ENCODE measurements around the gene TNFAIP8L3. TPM values are rescaled to one million over a fixed set of nuclear protein-coding genes. Genes with fewer than 3 reads are reported as not detected.
"Not testable (repeated sequence)": the region's sequence is repeated elsewhere in the genome, so short reads cannot be mapped to it uniquely, and the experiment has no call there.

The TNFAIP8L3 gene
- polyA plus RNA-seq, 3 donors from 2014 or later: not detected

DNA sequence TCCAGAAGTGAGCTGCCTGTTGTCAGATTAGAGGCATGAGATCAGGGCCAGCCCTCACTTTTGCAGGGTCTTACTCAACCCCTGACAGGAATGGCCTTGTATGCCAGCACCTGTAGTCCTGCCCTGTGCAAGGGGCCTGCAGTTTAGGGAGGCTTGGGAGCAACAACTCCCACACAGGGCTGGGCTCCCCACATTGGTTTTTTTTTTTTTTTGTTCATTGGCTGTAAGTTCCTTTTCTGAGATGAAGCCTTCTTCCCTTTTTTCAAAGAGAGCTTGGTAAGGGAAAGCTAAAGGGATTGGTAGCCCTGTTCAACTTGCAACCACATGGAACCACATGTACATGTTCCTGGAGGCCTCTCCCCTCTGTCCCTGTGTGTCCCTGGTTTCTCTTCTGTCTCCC is 46.4 kb downstream of the TNFAIP8L3 start:
- DNase-seq: no peak
- no peaks in the 10 kb centered on the region for H3K36me3 Mint-ChIP-seq
- no peaks in the 10 kb centered on the region for H3K9me3 Mint-ChIP-seq
- H3K4me3 Mint-ChIP-seq: no peak overlapping the region
- peaks cover 4 to 14% (median 5%) of the 10 kb centered on the region in 3 donors for H3K27me3 Mint-ChIP-seq (ENCODE audit: low read depth in 3 of 3)
- no peaks in the 10 kb centered on the region for H3K4me1 Mint-ChIP-seq
- H3K27ac Mint-ChIP-seq: no peak overlapping the region

DNA sequence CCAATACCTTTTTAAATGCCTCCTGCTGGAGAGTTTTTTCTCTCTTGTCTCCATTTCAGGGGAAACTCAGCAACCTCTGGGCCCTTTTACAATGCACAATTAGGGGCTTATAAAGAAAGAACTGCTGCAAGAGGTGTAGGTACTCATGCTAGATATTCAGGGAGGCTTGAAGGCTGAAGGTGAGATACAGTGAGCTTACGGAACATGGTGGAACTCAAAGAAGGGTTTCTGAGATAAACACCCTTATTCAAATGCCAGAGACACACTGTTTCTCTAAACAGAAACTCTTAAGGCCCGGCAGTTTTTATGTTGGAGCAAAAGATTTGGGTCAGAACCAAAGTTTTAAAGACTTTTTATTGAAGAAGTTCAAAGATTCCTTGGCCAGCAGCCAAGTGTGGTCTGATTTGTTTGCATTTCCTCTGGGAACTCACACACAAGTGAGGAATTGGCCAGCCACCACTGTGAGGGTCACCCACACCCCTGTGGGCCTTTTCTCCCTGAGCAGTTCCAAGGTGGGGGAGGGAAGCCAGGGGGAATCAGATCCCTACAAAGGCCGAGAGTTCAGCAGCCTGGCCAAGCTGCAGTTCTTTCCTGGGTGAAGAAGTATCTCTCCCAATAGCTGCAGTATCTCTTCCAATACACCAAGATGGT is 47.8 kb downstream of the TNFAIP8L3 start:
- H3K27me3 Mint-ChIP-seq (ENCODE audit: low read depth in 3 of 3): peaks cover 3 to 11% (median 5%) of the 10 kb centered on the region in 3 donors
- H3K4me3 Mint-ChIP-seq: no peak overlapping the region
- DNase-seq: no peak
- H3K36me3 Mint-ChIP-seq: no peaks in the 10 kb centered on the region
- no peaks in the 10 kb centered on the region for H3K4me1 Mint-ChIP-seq
- no peak overlapping the region for H3K27ac Mint-ChIP-seq
- no peaks in the 10 kb centered on the region for H3K9me3 Mint-ChIP-seq

DNA sequence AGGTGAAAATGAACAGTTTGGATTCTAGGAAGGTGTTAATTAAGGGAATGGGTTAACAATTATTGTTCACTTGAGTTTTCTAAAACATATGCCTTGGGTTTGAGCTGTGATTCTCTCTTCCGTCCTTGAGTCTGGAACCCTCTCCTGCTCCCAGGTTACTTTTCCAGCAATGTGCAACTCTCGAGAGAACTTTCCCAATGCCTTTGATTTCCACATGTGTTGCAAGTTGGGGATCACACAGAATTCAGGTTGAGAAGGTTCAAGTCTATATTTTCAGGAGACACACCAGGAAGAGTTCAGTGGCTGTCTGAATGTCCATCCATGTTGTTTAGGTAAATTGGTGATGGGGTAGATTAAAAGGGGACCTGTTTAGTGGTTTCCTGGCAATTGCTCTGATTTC is 48.7 kb downstream of the TNFAIP8L3 start:
- peaks cover 2 to 7% (median 5%) of the 10 kb centered on the region in 3 donors for H3K27me3 Mint-ChIP-seq (ENCODE audit: low read depth in 3 of 3)
- H3K4me3 Mint-ChIP-seq: no peak overlapping the region
- no peak for DNase-seq
- no peaks in the 10 kb centered on the region for H3K9me3 Mint-ChIP-seq
- no peaks in the 10 kb centered on the region for H3K4me1 Mint-ChIP-seq
- H3K36me3 Mint-ChIP-seq: peaks cover 0 to under 1% (median 0%) of the 10 kb centered on the region in 3 donors
- no peak overlapping the region for H3K27ac Mint-ChIP-seq

DNA sequence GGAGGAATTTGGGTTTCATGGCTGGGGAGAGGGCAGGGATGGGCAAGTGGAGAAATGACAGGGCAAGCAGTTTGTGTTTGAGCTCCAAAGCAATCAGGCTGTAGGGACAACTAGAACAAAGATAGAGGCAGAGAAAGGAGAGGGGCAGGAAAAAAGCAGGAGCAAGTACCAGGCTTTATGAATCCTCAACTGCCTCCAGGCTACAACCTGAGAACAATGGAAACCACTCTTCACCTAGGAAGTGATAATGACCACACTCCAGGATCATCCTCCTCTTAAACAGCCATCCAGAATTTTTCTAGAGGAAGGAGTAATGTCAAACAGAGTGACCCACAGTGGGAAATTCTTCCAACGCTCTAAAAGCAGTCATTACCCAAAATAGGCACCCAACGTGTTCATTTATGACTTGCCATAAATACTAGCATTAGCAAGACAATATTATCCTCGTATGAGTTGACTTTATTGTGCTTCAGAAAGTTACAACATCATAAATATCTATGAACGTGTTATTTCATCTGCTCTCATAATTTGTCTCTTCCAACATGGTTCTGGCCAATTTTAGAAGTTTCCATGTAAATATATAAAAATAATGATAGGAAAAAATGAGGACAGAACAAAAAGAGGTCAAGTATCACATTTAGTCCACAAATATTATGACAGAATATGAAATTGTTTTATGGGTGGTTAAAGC is 50.5 kb downstream of the TNFAIP8L3 start:
- H3K27ac Mint-ChIP-seq: no peak overlapping the region
- no peaks in the 10 kb centered on the region for H3K9me3 Mint-ChIP-seq
- no peak for DNase-seq
- H3K4me3 Mint-ChIP-seq: no peak overlapping the region
- peaks cover 2 to 7% (median 5%) of the 10 kb centered on the region in 3 donors for H3K27me3 Mint-ChIP-seq (ENCODE audit: low read depth in 3 of 3)
- H3K36me3 Mint-ChIP-seq: peaks cover 0 to 3% (median 0%) of the 10 kb centered on the region in 3 donors
- no peaks in the 10 kb centered on the region for H3K4me1 Mint-ChIP-seq

DNA sequence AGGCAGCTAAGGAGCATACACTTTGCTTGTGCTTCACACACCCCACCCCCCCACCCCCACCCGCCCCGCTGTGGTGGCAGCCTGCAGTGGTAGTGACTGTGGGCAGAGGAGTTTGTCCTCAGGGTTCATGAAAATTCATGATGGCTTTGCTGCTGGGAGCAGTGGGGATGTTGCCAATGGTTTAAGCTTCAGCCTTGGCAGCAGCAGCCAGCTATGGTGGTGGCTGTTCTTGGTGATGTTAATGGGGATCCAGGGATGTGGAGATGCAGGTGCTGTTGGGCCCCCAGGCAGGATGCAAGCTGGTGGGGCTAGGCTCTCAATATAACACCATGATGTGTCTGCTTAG is 55.8 kb downstream of the TNFAIP8L3 start:
- DNase-seq: no peak
- Mint-ChIP-seq H3K27ac (no peak overlapping the region), H3K4me3 (no peak overlapping the region), H3K9me3 (no peaks in the 10 kb centered on the region), H3K36me3 (peaks cover 0 to 12% (median 6%) of the 10 kb centered on the region in 3 donors), H3K27me3 (ENCODE audit: low read depth in 3 of 3) (peaks cover 0 to 5% (median 3%) of the 10 kb centered on the region in 3 donors), H3K4me1 (no peaks in the 10 kb centered on the region)

DNA sequence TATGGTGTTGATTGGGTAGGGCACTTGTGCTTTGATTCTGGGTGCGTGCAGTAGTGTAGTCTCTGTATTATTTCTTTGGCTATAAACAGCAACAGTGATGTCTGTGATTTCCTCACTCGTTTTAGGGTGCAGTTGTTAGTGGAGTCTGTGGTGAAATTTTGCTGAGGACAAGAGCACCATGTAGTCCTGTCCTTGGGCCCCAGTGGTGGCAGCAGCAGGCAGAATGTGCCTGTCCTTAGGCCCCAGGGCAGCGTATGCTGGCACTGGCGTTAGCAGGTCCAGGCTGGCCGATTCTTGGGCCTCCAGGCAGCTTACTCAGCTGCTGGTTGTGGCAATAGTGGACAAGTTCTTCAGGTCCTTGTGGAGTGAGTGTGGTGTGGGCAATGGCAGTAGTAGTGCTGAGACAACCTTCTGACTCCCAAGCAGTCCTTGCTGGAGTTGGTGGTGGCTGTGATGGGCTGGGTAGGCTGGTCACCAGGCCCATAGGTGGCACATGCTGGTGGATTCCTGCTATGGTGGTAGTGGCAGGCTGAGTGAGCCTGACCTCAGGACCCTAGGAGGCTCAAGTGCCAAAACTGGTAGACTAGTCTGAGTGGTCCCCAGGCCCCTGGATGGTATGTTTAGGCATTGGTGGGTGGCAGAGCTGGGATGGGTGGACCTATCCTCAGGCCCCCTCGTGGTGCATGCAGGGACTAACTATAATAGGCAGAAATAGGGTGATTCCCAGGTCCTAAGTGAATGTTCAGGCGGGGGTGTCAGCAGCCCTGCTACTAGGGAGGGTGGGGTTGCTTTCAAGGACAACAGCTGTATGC is 56.3 kb downstream of the TNFAIP8L3 start:
- Mint-ChIP-seq H3K27me3 (ENCODE audit: low read depth in 3 of 3) (peaks cover 0 to 3% (median 0%) of the 10 kb centered on the region in 3 donors), H3K36me3 (peaks cover 0 to 12% (median 6%) of the 10 kb centered on the region in 3 donors), H3K4me3 (no peak overlapping the region), H3K4me1 (no peaks in the 10 kb centered on the region), H3K9me3 (no peaks in the 10 kb centered on the region), H3K27ac (no peak overlapping the region)
- no peak for DNase-seq

DNA sequence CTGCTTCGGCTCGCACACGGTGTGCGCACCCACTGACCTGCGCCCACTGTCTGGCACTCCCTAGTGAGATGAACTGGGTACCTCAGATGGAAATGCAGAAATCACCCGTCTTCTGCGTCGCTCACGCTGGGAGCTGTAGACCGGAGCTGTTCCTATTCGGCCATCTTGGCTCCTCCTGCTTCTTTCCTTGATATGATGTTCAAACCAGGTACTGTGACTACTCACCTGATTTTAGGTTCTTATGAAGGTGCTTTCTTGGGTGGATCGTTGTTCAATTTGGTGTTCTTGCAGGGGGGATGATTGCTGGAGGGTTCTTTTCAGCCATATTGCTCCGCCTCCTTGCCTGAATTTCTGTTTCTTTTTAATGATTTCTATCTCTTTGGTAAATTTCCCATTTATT is 57.2 kb downstream of the TNFAIP8L3 start:
- not testable (repeated sequence) for H3K4me1 Mint-ChIP-seq; H3K4me3 Mint-ChIP-seq; H3K27ac Mint-ChIP-seq; H3K9me3 Mint-ChIP-seq; DNase-seq; H3K27me3 Mint-ChIP-seq (ENCODE audit: low read depth in 3 of 3)
- peaks cover 0 to 12% (median 6%) of the 10 kb centered on the region in 3 donors for H3K36me3 Mint-ChIP-seq

DNA sequence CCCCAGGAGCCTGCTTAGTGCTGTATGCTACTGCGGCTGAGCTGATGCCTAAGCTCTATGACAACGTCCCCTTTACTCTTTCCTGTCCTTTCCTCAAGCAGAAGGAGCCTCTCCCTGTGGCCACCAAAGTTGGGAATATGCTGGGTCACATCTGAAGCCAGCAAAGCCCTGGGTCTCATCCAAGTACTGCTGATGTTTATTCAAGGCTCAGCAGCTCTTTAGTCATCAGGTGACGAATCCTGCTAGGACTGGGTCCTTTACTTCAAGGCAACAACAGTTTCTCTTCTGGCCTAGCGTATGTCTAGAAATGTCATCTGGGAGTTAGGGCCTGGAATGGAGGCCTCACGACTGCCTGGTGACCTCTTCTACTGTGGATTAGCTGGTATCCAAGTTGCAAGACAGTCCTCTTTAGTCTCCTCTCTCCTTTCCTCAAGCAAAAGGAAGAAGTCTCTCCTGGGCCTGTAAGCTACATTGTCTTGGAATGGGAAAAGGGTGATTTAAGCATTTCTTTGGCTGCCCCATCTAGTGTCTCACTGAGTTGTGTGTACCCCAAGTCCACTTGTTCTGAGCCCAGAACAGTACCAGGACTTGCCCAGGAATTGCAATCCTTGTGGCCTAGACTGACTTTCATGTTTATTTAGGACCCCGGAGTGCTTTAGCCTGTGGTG is 63.9 kb downstream of the TNFAIP8L3 start:
- peaks cover 0 to 21% (median 7%) of the 10 kb centered on the region in 3 donors for H3K36me3 Mint-ChIP-seq
- H3K4me3 Mint-ChIP-seq: no peak overlapping the region
- H3K9me3 Mint-ChIP-seq: no peaks in the 10 kb centered on the region
- H3K4me1 Mint-ChIP-seq: no peaks in the 10 kb centered on the region
- no peak for DNase-seq
- H3K27me3 Mint-ChIP-seq (ENCODE audit: low read depth in 3 of 3): no peaks in the 10 kb centered on the region
- no peak overlapping the region for H3K27ac Mint-ChIP-seq

DNA sequence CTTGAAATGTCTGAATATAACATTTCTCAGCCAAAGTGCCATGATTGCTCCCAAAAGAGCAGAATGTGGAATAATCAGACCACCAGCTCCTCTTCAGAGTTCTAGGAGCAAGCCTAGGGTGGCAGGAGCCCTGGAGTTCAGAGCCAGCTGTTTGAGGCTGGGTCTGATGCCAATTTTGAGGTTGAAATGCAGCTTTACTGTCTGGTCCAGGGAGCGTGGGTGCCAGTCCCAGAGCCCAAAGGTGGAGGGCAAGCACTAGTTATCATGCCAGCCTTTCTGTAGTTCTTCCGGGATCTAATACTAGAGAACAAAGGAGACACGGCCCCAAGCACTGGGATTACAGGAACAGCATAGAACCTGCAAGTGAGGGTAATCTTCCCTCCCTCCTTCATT is 69.3 kb downstream of the TNFAIP8L3 start:
- no peak overlapping the region for H3K27ac Mint-ChIP-seq
- DNase-seq: no peak
- H3K4me3 Mint-ChIP-seq: no peak overlapping the region
- peaks cover 0 to 4% (median 0%) of the 10 kb centered on the region in 3 donors for H3K27me3 Mint-ChIP-seq (ENCODE audit: low read depth in 3 of 3)
- no peaks in the 10 kb centered on the region for H3K9me3 Mint-ChIP-seq
- H3K36me3 Mint-ChIP-seq: peaks cover 12 to 27% (median 21%) of the 10 kb centered on the region in 3 donors
- no peaks in the 10 kb centered on the region for H3K4me1 Mint-ChIP-seq

DNA sequence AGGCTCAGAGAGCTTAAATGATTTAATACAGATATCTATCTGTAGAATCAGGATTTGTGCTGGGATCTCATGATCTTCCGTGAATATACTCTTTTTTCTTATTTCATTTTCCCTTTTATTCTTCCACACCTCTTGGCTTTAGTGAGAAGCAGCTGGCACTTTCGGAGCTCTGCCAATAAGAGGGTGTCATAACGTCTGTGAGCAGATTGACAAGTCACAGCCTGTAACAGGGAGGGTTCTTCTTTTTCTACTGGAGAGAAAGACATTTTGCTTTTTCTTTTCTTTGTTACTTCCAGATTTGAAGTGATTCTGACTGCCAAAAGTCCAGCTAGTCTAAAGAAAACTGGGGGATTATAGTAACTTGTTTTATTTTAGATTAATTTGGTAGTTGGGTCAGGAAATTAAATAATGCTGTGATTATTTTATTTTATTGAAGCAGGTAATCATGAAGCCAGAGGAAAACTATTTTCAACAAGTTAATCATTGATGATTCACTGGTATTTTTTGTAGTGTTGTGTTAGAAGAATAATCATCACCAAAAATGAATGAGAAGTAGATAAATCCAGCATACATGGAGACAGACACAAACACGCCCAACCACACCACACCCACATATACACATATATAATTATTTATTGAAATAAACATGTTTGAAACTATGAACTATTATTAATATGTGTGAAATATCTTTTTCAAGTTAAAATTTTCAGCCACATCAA is 69.8 kb downstream of the TNFAIP8L3 start:
- Mint-ChIP-seq H3K9me3 (no peaks in the 10 kb centered on the region), H3K27ac (no peak overlapping the region), H3K4me1 (no peaks in the 10 kb centered on the region), H3K4me3 (no peak overlapping the region), H3K27me3 (ENCODE audit: low read depth in 3 of 3) (peaks cover 0 to 4% (median under 1%) of the 10 kb centered on the region in 3 donors), H3K36me3 (peaks cover 15 to 30% (median 21%) of the 10 kb centered on the region in 3 donors)
- no peak for DNase-seq

DNA sequence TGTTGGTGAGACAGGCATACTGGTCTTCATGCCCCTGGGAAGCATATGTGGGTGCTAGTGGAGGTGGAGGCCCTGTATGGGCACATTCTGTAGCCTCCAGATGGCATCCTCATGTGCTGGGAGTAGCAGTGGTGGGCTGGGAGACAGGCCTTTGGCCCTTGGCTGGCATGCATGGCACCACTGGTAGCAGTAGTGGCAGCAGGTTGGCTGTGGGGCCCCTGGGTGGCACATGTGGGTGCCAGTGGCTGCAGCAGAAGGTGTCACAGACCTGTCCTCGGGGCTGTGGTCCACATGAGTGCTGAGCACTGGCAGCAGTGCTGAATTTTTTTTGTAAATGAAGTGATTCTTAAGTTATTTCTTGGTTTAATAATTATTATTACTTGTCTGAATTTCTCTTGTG is 71.2 kb downstream of the TNFAIP8L3 start:
- DNase-seq: no peak
- Mint-ChIP-seq H3K27me3 (ENCODE audit: low read depth in 3 of 3) (peaks cover 0 to 4% (median 2%) of the 10 kb centered on the region in 3 donors), H3K36me3 (peaks cover 18 to 26% (median 21%) of the 10 kb centered on the region in 3 donors), H3K4me1 (no peaks in the 10 kb centered on the region), H3K4me3 (no peak overlapping the region), H3K9me3 (no peaks in the 10 kb centered on the region), H3K27ac (no peak overlapping the region)

DNA sequence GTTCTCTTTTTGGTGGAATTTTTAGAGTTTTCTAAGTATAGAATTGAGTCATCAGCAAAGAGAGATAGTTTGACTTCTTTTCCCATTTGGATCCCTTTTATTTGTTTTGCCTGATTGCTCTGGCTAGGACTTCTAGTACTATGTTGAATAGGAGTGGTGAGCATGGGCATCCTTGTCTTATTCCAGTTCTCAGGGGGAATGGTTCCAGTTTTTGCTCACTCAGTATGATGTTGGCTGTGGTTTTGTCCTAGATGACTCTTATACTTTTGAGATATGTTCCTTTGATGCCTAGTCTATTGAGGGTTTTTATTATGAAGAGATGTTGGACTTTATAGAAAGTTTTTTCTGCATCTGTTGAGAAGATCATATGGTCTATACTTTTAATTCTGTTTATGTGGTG is 72.5 kb downstream of the TNFAIP8L3 start:
- Mint-ChIP-seq H3K4me1 (no peaks in the 10 kb centered on the region), H3K27me3 (ENCODE audit: low read depth in 3 of 3) (peaks cover 0 to 4% (median 2%) of the 10 kb centered on the region in 3 donors), H3K9me3 (no peaks in the 10 kb centered on the region), H3K4me3 (no peak overlapping the region), H3K27ac (no peak overlapping the region), H3K36me3 (peaks cover 17 to 21% (median 18%) of the 10 kb centered on the region in 3 donors)
- no peak for DNase-seq

DNA sequence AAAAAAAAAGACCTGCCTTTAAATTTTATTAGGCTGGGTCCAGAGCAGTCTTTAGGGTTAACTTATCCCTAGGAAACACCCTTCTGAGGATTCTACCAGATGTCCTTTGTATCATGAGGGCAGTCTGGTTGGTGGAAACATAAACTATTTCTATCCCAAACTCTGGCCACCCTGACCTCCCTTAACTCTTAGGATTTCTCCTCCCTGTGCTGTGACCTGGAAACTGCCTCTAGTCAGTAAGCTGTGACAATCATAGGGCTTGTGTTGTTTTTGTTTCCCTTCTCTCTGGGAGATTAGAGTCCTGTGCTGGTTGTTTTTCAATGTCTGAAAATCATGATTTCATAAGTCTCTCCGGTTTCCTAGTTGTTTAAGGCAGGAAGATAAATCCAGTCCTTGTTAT is 78.1 kb downstream of the TNFAIP8L3 start:
- Mint-ChIP-seq H3K4me3 (no peak overlapping the region), H3K36me3 (peaks cover 10 to 23% (median 16%) of the 10 kb centered on the region in 3 donors), H3K27me3 (ENCODE audit: low read depth in 3 of 3) (peaks cover 0 to 2% (median 2%) of the 10 kb centered on the region in 3 donors), H3K4me1 (no peaks in the 10 kb centered on the region), H3K27ac (no peak overlapping the region), H3K9me3 (no peaks in the 10 kb centered on the region)
- no peak for DNase-seq
